ENCODE measurements around the gene GC.

GC gene

GRCh38 chr4:71772592-71772991 lies 11.3 kb downstream of the GC start:
- no peaks in the 10 kb centered on the region for H3K36me3 Mint-ChIP-seq (ENCODE audit: low read depth)
- no peak overlapping the region for H3K4me3 Mint-ChIP-seq
- DNase-seq = no peak
- no peak for TF ChIP-seq CTCF (IDR thresholded peaks at IDR 0.05)
- no peak overlapping the region for H3K27ac Mint-ChIP-seq
- no peaks in the 10 kb centered on the region for H3K27me3 Mint-ChIP-seq (ENCODE audit: low read depth, poor library complexity)
- H3K4me1 Mint-ChIP-seq = no peaks in the 10 kb centered on the region
- no peaks in the 10 kb centered on the region for H3K9me3 Mint-ChIP-seq

GRCh38 chr4:71771613-71772012 lies 12.3 kb downstream of the GC start:
- no peak overlapping the region for H3K27ac Mint-ChIP-seq
- H3K4me1 Mint-ChIP-seq = no peaks in the 10 kb centered on the region
- H3K9me3 Mint-ChIP-seq = no peaks in the 10 kb centered on the region
- TF ChIP-seq CTCF (IDR thresholded peaks at IDR 0.05) = no peak
- no peaks in the 10 kb centered on the region for H3K36me3 Mint-ChIP-seq (ENCODE audit: low read depth)
- DNase-seq = no peak
- H3K4me3 Mint-ChIP-seq = no peak overlapping the region
- H3K27me3 Mint-ChIP-seq (ENCODE audit: low read depth, poor library complexity) = no peaks in the 10 kb centered on the region

- no peak for DNase-seq
- H3K36me3 Mint-ChIP-seq (ENCODE audit: low read depth) = no peaks in the 10 kb centered on the region
- no peak for TF ChIP-seq CTCF (IDR thresholded peaks at IDR 0.05)
- no peaks in the 10 kb centered on the region for H3K4me1 Mint-ChIP-seq
- H3K9me3 Mint-ChIP-seq = no peaks in the 10 kb centered on the region
- no peaks in the 10 kb centered on the region for H3K27me3 Mint-ChIP-seq (ENCODE audit: low read depth, poor library complexity)
- no peak overlapping the region for H3K27ac Mint-ChIP-seq
- no peak overlapping the region for H3K4me3 Mint-ChIP-seq
These were observed 14.4 kb downstream of the GC start for GRCh38 chr4:71769434-71769833.

- H3K4me1 Mint-ChIP-seq = no peaks in the 10 kb centered on the region
- no peak for DNase-seq
- no peak overlapping the region for H3K27ac Mint-ChIP-seq
- no peaks in the 10 kb centered on the region for H3K27me3 Mint-ChIP-seq (ENCODE audit: low read depth, poor library complexity)
- no peaks in the 10 kb centered on the region for H3K36me3 Mint-ChIP-seq (ENCODE audit: low read depth)
- TF ChIP-seq CTCF (IDR thresholded peaks at IDR 0.05) = no peak
- H3K4me3 Mint-ChIP-seq = no peak overlapping the region
- no peaks in the 10 kb centered on the region for H3K9me3 Mint-ChIP-seq
These were observed 15.8 kb downstream of the GC start for GRCh38 chr4:71768123-71768522.

- H3K36me3 Mint-ChIP-seq (ENCODE audit: low read depth) = no peaks in the 10 kb centered on the region
- H3K9me3 Mint-ChIP-seq = peaks cover 8% of the 10 kb centered on the region
These were observed 18.0 kb downstream of the GC start for GRCh38 chr4:71765821-71766383.

More at GRCh38 chr4:71765821-71766383, 18.0 kb downstream of the GC start:
- Mint-ChIP-seq H3K4me1 (no peaks in the 10 kb centered on the region), H3K27me3 (ENCODE audit: low read depth, poor library complexity) (peaks cover 3% of the 10 kb centered on the region), H3K27ac (no peak overlapping the region), H3K4me3 (no peak overlapping the region)
- no peak for DNase-seq
- TF ChIP-seq CTCF (IDR thresholded peaks at IDR 0.05) = no peak
